K562 (cell line): ENCODE measurements around the gene PHF11. TPM values are rescaled to one million over a fixed set of nuclear protein-coding genes. Genes with fewer than 3 reads are reported as not detected.
A peak's percentile ranks its signal among the peaks of the same experiment; 100 is the strongest.

Experiments
- ATAC-seq: fragments of 200-7000 bp; cut with Tn5 transposase; 3 replicates; pipeline ENCODE4 v1.9.1; 2020; ENCODE audit warnings: moderate library complexity
- BruUV-seq: library from RNA; stranded (reverse); fragments of 400-500 nt; replicated peaks from 2 replicates; lab custom pipeline; 2021; lab: Mats Ljungman, UMichigan
- CTCF ChIA-PET: fragments of 300-600 bp; formaldehyde crosslinking; extraction: SDS; loops from one replicate; lab custom pipeline; 2021; ENCODE audit warnings: low intra/inter-chr PET ratio; lab: Yijun Ruan, JAX
- POLR2A ChIA-PET: fragments of 300-600, 350-650 bp; sonication (Branson Sonifier 250); formaldehyde crosslinking; extraction: SDS; loops from one replicate; lab custom pipeline; 2021; ENCODE audit warnings: antibody characterized with exemption, inconsistent platforms; lab: Yijun Ruan, JAX
- DNase-seq, 4 experiments: peaks; one replicate each; pipeline versions ENCODE4 v3.0.0 to v3.0.0-alpha.2; 2011 to 2018; ENCODE audit warnings: low spot score in 3 of 4, mixed read lengths in 3 of 4; ENCODE audit errors: extremely low read depth in 1 of 4
- FAIRE-seq: peaks from 2 replicates; lab custom pipeline; 2011; peaks lifted over from hg19 to GRCh38; lab: Jason Lieb, UNC
- H2AFZ ChIP-seq: 2 replicates; pipeline ENCODE4 v1.6.0; 2011; ENCODE audit warnings: low read depth, low read length, control low read depth, inconsistent platforms
- H3K27ac ChIP-seq: fragments of 200-600 bp; 3 replicates; pipeline ENCODE4 v1.8.0; 2011; ENCODE audit warnings: low read depth, mild to moderate bottlenecking, control low read depth, inconsistent platforms, low read length, moderate library complexity, mixed read lengths; ENCODE audit errors: extremely low read depth
- H3K27me3 ChIP-seq, 2 experiments: fragments of 300-600 bp in 1 of 2; 2 replicates in 1 of 2; 3 replicates in 1 of 2; pipeline versions ENCODE4 v1.6.0 to v1.8.0; 2011; ENCODE audit warnings: inconsistent platforms in 2 of 2, low read length in 2 of 2, mild to moderate bottlenecking in 1 of 2, mixed read lengths in 1 of 2, moderate library complexity in 1 of 2; ENCODE audit not compliant: control insufficient read depth in 2 of 2, insufficient read depth in 2 of 2
- H3K36me3 ChIP-seq: fragments of 300-600 bp; 3 replicates; pipeline ENCODE4 v1.8.0; 2011; ENCODE audit warnings: mild to moderate bottlenecking, low read length, inconsistent platforms; ENCODE audit not compliant: control insufficient read depth, insufficient read depth
- H3K4me1 ChIP-seq, 2 experiments: fragments of 200-600 bp in 1 of 2; replicated peaks in 1 of 2; 2 replicates in 1 of 2; 3 replicates in 1 of 2; pipeline versions ENCODE4 v1.5.1 to v1.8.0; 2011; ENCODE audit warnings: inconsistent platforms in 2 of 2, low read length in 2 of 2, mild to moderate bottlenecking in 1 of 2, mixed read lengths in 1 of 2, moderate library complexity in 1 of 2; ENCODE audit not compliant: control insufficient read depth in 2 of 2, insufficient read depth in 2 of 2
- H3K4me2 ChIP-seq: 2 replicates; pipeline ENCODE4 v1.6.1; 2011; ENCODE audit warnings: low read length, control low read depth, inconsistent platforms, mixed read lengths; ENCODE audit not compliant: insufficient read depth
- H3K4me3 ChIP-seq: fragments of 200-600 bp; sonication (generic), shearing (Covaris generic); 2 replicates; pipeline ENCODE4 v1.5.1; 2016; ENCODE audit warnings: control low read depth, inconsistent platforms
- H3K79me2 ChIP-seq: fragments of 200-600 bp; 3 replicates; pipeline ENCODE4 v1.8.0; 2011; ENCODE audit warnings: low read length, inconsistent platforms; ENCODE audit not compliant: control insufficient read depth, insufficient read depth
- H3K9ac ChIP-seq, 2 experiments: 2 replicates each; pipeline versions ENCODE4 v1.6.0 to v1.6.1; 2011; ENCODE audit warnings: low read depth in 2 of 2, low read length in 2 of 2, control low read depth in 1 of 2, inconsistent platforms in 1 of 2, mild to moderate bottlenecking in 1 of 2, mixed read lengths in 1 of 2; ENCODE audit not compliant: insufficient read depth in 1 of 2
- H3K9me1 ChIP-seq: one replicate; pipeline ENCODE4 v1.6.0; 2011; ENCODE audit warnings: inconsistent platforms, mild to moderate bottlenecking, low read length, moderate library complexity; ENCODE audit not compliant: control insufficient read depth, insufficient read depth
- H3K9me3 ChIP-seq: replicated peaks from 2 replicates; pipeline ENCODE4 v1.5.1; 2011; ENCODE audit warnings: low read depth, low read length, inconsistent platforms; ENCODE audit not compliant: control insufficient read depth, insufficient read depth
- H4K20me1 ChIP-seq: replicated peaks from 2 replicates; pipeline ENCODE4 v1.6.1; 2011; ENCODE audit warnings: low read length, inconsistent platforms, mixed read lengths; ENCODE audit not compliant: control insufficient read depth, insufficient read depth
- CTCF ChIP-seq, 3 experiments: IDR thresholded peaks in 2 of 3; conservative IDR thresholded peaks in 1 of 3; 2 replicates each; pipeline ENCODE4 v1.5.1; 2011 to 2012; ENCODE audit warnings: low read length in 3 of 3, mild to moderate bottlenecking in 3 of 3, control low read depth in 2 of 3, improper control_type of control experiment in 1 of 3, inconsistent platforms in 1 of 3, low read depth in 1 of 3, mixed read lengths in 1 of 3, moderate library complexity in 1 of 3; ENCODE audit not compliant: insufficient read depth in 2 of 3
- HMG20A ChIP-seq: fragments of 450-650 bp; formaldehyde crosslinking; conservative IDR thresholded peaks from 2 replicates; pipeline ENCODE4 v1.4.0; 2020; ENCODE audit warnings: mild to moderate bottlenecking, mixed read lengths
- NRF1 ChIP-seq, 2 experiments: fragments of 450-650 bp; IDR thresholded peaks in 1 of 2; conservative IDR thresholded peaks in 1 of 2; 2 replicates each; pipeline ENCODE4 v1.6.1; 2014; ENCODE audit warnings: mild to moderate bottlenecking in 2 of 2
- RBM39 ChIP-seq: fragments of 200-400 bp; formaldehyde crosslinking; optimal IDR thresholded peaks from 2 replicates; pipeline ENCODE3; 2018; ENCODE audit warnings: low read depth, low read length
- REST ChIP-seq, 2 experiments: fragments of 450-650 bp; formaldehyde crosslinking in 1 of 2; IDR thresholded peaks; 2 replicates each; pipeline versions ENCODE4 v1.4.0 to v1.6.1; 2014 to 2020; ENCODE audit warnings: mild to moderate bottlenecking in 2 of 2, borderline replicate concordance in 1 of 2, low read depth in 1 of 2
- UBTF ChIP-seq, 2 experiments: IDR thresholded peaks; 2 replicates each; pipeline ENCODE4 v1.6.1; 2012; ENCODE audit warnings: improper control_type of control experiment in 2 of 2, low read depth in 2 of 2, low read length in 2 of 2, borderline replicate concordance in 1 of 2
- ZNF696 ChIP-seq: fragments of 250-450 bp; sonication (Bioruptor Pico); conservative IDR thresholded peaks from 2 replicates; pipeline ENCODE4 v1.4.0; 2020; ENCODE audit warnings: mild to moderate bottlenecking, moderate library complexity
- WGBS: fragments of 100-300 bp; shearing (Covaris generic); methylation state at CpG from one replicate; pipeline ENCODE4 v1.1.6; 2016; ENCODE audit warnings: low coverage, mixed read lengths; ENCODE audit not compliant: insufficient coverage; ENCODE audit errors: missing lambda C conversion rate; 5-methylcytosine and 5-hydroxymethylcytosine counted together
- in situ Hi-C: fragments of 300-500 bp; cut with MboI; formaldehyde crosslinking; loops from 4 replicates; pipeline ENCODE4 v1.15.0; 2018; ENCODE audit warnings: inconsistent platforms, mixed read lengths
- intact Hi-C: fragments of 100-400 bp; cut with micrococcal nuclease; formaldehyde crosslinking; loops from 2 replicates; pipeline ENCODE4 v1.14.2; 2022
- polyA plus RNA-seq, 8 experiments: library from polyadenylated mRNA; depleted of rRNA in 4 of 8; stranded (reverse) in 5 of 8; unstranded in 3 of 8; fragments of >200 nt; fragmentation: Nextera tagmentation in 2 of 8; fragmentation: Illumina TruSeq in 1 of 8; extraction: Ambion mirVana in 2 of 8; extraction: Trizol in 1 of 8; gene quantifications; 2 replicates each; pipeline versions ENCODE4 v1.2.1 to v1.2.3, GENCODE V29; 2011 to 2014; ENCODE audit warnings: inconsistent platforms in 1 of 8, missing spikeins in 1 of 8
- total RNA-seq, 7 experiments: library from RNA; depleted of rRNA in 6 of 7; stranded (reverse); fragments of >200 nt in 6 of 7; fragmentation: Illumina TruSeq in 2 of 7; extraction: Trizol in 2 of 7; gene quantifications; 2 replicates each; pipeline versions ENCODE4 v1.2.1 to v1.2.3, GENCODE V29; 2011 to 2021; ENCODE audit warnings: low replicate concordance in 1 of 7

The PHF11 gene
- total and polyA plus RNA-seq, 9 of the 15 experiments (the other 6 are each of a cell fraction or from before 2014, with no cell fraction given): 1.9 to 7.0 (median 5.3) TPM

GRCh38 chr13:49516467-49516866 is 20.7 kb downstream of the PHF11 start (continued):
- TF ChIP-seq UBTF (IDR thresholded peaks at IDR 0.05; ENCODE audit: borderline replicate concordance in 1 of 2, low read depth in 2 of 2, low read length in 2 of 2): no peak
- TF ChIP-seq RBM39: no peak
- TF ChIP-seq NRF1 (conservative IDR thresholded peaks at IDR 0.05 in 1 of 2, IDR thresholded peaks at IDR 0.05 in 1 of 2): no peak
- TF ChIP-seq, all 486 proteins: peak for 2

GRCh38 chr13:49517461-49517860 is 21.7 kb downstream of the PHF11 start:
- Histone ChIP-seq H3K9me1 (no peaks in the 10 kb centered on the region), H3K4me2 (no peak overlapping the region), H3K27ac (no peak overlapping the region), H4K20me1 (no peaks in the 10 kb centered on the region), H3K79me2 (no peaks in the 10 kb centered on the region), H3K27me3 (no peaks in the 10 kb centered on the region), H3K4me1 (no peaks in the 10 kb centered on the region), H3K9me3 (no peaks in the 10 kb centered on the region), H3K9ac (no peak overlapping the region), H2AFZ (no peak overlapping the region), H3K4me3 (no peak overlapping the region), H3K36me3 (no peaks in the 10 kb centered on the region)
- DNase-seq (no peak), ATAC-seq (no peak), FAIRE-seq (no peak)
- 58% methylated on average over 6 of the region's 6 CpGs for WGBS
- CTCF ChIA-PET: no interaction called here
- intact Hi-C loops (loop anchor here (2.0 kb wide), 1 partner anchor 217 kb away; no protein-coding TSS in a partner anchor), in situ Hi-C loops (no loop called here)
- BruUV-seq: no TSS peak
- POLR2A ChIA-PET: interaction anchor here (0.6 to 0.9 kb wide), 2 partner anchors 10 to 15 kb away, joined by 3 read pairs; no protein-coding TSS in a partner anchor
- TF ChIP-seq ZNF696 (CRISPR knock-in tag): no peak
- TF ChIP-seq REST (IDR thresholded peaks at IDR 0.05; ENCODE audit: borderline replicate concordance): 0 out of 2 replicates have a peak, but pooled peaks have one; percentile 7
- TF ChIP-seq REST (CRISPR knock-in tag; IDR thresholded peaks at IDR 0.05; ENCODE audit: low read depth): no peak
- peak in 2 of 3 experiments; percentile 27 to 38; a peak in 2 of 6 replicates for TF ChIP-seq CTCF (IDR thresholded peaks at IDR 0.05 in 2 of 3, conservative IDR thresholded peaks at IDR 0.05 in 1 of 3; ENCODE audit: insufficient read depth in 2 of 3, low read depth in 1 of 3, low read length in 3 of 3)
- no peak for TF ChIP-seq HMG20A
